A549 (cell line): ENCODE data around the gene ADCK2.

ENCODE experiments used
- CEBPB ChIP-seq, 2 experiments: fragments of >200 bp in 1 of 2; sonication (Bioruptor Twin) in 1 of 2; formaldehyde crosslinking in 1 of 2; IDR thresholded peaks; 2 replicates each; pipeline ENCODE4 v1.6.1; 2012 to 2016
- ESRRA ChIP-seq: fragments of 150-350 bp; IDR thresholded peaks from 2 replicates; pipeline ENCODE4 v1.6.1; 2014; ENCODE audit warnings: mild to moderate bottlenecking, low read length, borderline replicate concordance
- HMGXB4 ChIP-seq: fragments of 250-450 bp; sonication (Bioruptor Pico); IDR thresholded peaks from 2 replicates; pipeline ENCODE4 v1.5.0; 2021; ENCODE audit warnings: mild to moderate bottlenecking, moderate library complexity, borderline replicate concordance
- POLR2A ChIP-seq: IDR thresholded peaks from 2 replicates; pipeline ENCODE4 v1.6.1; 2012; ENCODE audit warnings: mild to moderate bottlenecking, low read length
- RAD21 ChIP-seq, 2 experiments: fragments of >200 bp in 1 of 2; sonication (Bioruptor Twin) in 1 of 2; formaldehyde crosslinking in 1 of 2; IDR thresholded peaks in 1 of 2; conservative IDR thresholded peaks in 1 of 2; 2 replicates in 1 of 2; 3 replicates in 1 of 2; pipeline ENCODE4 v1.6.1; 2012 to 2018; ENCODE audit warnings: inconsistent platforms in 1 of 2
- RCOR1 ChIP-seq: fragments of 150-350 bp; IDR thresholded peaks from 2 replicates; pipeline ENCODE4 v1.6.1; 2014; ENCODE audit warnings: antibody characterized with exemption, low read length, low read depth
- SREBF2 ChIP-seq: fragments of 450-650 bp; IDR thresholded peaks from 2 replicates; pipeline ENCODE4 v1.6.1; 2014; ENCODE audit warnings: mild to moderate bottlenecking, moderate library complexity
- ZC3H11A ChIP-seq: fragments of 450-650 bp; IDR thresholded peaks from 2 replicates; pipeline ENCODE4 v1.6.1; 2014; ENCODE audit warnings: antibody characterized with exemption, mild to moderate bottlenecking
- TF ChIP-seq, protein P1 (sequence below): fragments of >200 bp; sonication (Bioruptor Twin); formaldehyde crosslinking; IDR thresholded peaks from 3 replicates; pipeline ENCODE4 v1.5.1; 2016

DNA sequence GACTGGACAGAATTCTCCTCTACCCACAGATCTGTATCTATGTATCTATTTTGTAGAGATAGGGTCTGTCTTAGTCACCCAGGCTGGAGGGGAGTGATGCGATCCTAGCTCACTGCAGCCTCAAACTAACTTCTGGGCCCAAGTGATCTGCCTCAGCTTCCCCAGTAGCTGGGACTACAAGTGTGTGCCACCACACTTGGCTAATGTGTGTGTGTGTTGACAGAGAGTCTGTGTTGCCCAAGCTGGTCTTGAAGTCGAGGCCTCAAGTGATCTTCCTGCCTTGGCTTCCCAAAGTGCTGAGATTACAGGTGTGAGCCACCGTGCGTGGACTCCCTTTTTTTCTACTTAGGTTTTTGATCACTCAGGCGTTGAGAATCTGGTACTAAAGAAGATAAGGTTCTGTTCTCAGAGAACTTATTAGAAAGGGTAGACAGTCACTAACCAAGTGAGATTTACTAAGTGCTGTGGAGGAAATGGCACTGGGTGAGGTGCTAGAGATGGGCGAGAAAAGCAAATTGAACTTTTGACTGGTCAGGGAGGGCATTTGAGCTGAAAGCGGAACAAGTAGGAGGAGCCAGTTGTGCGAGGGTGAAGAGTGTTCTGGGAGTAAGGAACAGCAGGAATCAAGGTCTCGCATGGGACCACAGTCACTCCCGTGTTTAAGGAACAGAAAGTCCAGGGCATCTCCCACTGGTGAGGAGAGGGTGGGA lies 41.7 kb downstream of the ADCK2 start:
- TF ChIP-seq, protein P1, sequence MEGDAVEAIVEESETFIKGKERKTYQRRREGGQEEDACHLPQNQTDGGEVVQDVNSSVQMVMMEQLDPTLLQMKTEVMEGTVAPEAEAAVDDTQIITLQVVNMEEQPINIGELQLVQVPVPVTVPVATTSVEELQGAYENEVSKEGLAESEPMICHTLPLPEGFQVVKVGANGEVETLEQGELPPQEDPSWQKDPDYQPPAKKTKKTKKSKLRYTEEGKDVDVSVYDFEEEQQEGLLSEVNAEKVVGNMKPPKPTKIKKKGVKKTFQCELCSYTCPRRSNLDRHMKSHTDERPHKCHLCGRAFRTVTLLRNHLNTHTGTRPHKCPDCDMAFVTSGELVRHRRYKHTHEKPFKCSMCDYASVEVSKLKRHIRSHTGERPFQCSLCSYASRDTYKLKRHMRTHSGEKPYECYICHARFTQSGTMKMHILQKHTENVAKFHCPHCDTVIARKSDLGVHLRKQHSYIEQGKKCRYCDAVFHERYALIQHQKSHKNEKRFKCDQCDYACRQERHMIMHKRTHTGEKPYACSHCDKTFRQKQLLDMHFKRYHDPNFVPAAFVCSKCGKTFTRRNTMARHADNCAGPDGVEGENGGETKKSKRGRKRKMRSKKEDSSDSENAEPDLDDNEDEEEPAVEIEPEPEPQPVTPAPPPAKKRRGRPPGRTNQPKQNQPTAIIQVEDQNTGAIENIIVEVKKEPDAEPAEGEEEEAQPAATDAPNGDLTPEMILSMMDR = no peak
- TF ChIP-seq CEBPB (IDR thresholded peaks at IDR 0.05) = no peak
- TF ChIP-seq ZC3H11A = no peak
- TF ChIP-seq RCOR1 = no peak
- no peak for TF ChIP-seq ESRRA
- TF ChIP-seq HMGXB4 (CRISPR knock-in tag) = no peak
- TF ChIP-seq POLR2A = no peak
- TF ChIP-seq RAD21 (conservative IDR thresholded peaks at IDR 0.05 in 1 of 2, IDR thresholded peaks at IDR 0.05 in 1 of 2) = no peak
- TF ChIP-seq SREBF2 = no peak
